Endothelial cell of umbilical vein (primary cell): ENCODE data around the gene SYT17. TPM values are rescaled to one million over a fixed set of nuclear protein-coding genes. Genes with fewer than 3 reads are reported as not detected.

Experiments
- BruUV-seq: library from RNA; stranded (reverse); fragments of 400-500 nt; replicated peaks from 2 replicates; lab custom pipeline; 2021; lab: Mats Ljungman, UMichigan
- CTCF ChIA-PET: fragments of 300-600, 350-600 bp; sonication (Branson Sonifier 250); formaldehyde crosslinking; loops from one replicate; lab custom pipeline; 2021; ENCODE audit warnings: antibody characterized with exemption, inconsistent platforms; lab: Charles Lee
- POLR2A ChIA-PET: fragments of 300-600, 350-600 bp; sonication (Branson Sonifier 250); formaldehyde crosslinking; loops from one replicate; lab custom pipeline; 2021; ENCODE audit warnings: antibody characterized with exemption, inconsistent platforms; lab: Charles Lee
- DNase-seq: peaks from one replicate; pipeline ENCODE4 v3.0.0-alpha.2; 2011; ENCODE audit warnings: low read depth, low spot score
- FAIRE-seq: peaks from 2 replicates; lab custom pipeline; 2011; peaks lifted over from hg19 to GRCh38; lab: Jason Lieb, UNC
- H2AFZ ChIP-seq: 2 replicates; pipeline ENCODE4 v1.6.0; 2012; ENCODE audit warnings: low read depth, low read length, control low read depth, inconsistent platforms
- H3K27ac ChIP-seq: 2 replicates; pipeline ENCODE4 v1.5.1; 2011; ENCODE audit warnings: low read depth, mild to moderate bottlenecking, control low read depth, low read length, moderate library complexity; ENCODE audit not compliant: insufficient read depth
- H3K27me3 ChIP-seq, 2 experiments: 2 replicates each; pipeline versions ENCODE4 v1.6.0 to v1.6.1; 2011; ENCODE audit warnings: low read length in 2 of 2, mixed read lengths in 1 of 2; ENCODE audit not compliant: control insufficient read depth in 2 of 2, insufficient read depth in 2 of 2
- H3K36me3 ChIP-seq, 2 experiments: 2 replicates in 1 of 2; 3 replicates in 1 of 2; pipeline ENCODE4 v1.5.1; 2011; ENCODE audit warnings: low read length in 2 of 2, mild to moderate bottlenecking in 1 of 2, moderate library complexity in 1 of 2; ENCODE audit not compliant: control insufficient read depth in 2 of 2, insufficient read depth in 2 of 2; ENCODE audit errors: extremely low read depth in 1 of 2
- H3K4me1 ChIP-seq: 3 replicates; pipeline ENCODE4 v1.5.1; 2011; ENCODE audit warnings: mild to moderate bottlenecking, low read length; ENCODE audit not compliant: control insufficient read depth, insufficient read depth; ENCODE audit errors: extremely low read depth
- H3K4me2 ChIP-seq: 2 replicates; pipeline ENCODE4 v1.6.1; 2011; ENCODE audit warnings: low read length, control low read depth, mixed read lengths; ENCODE audit not compliant: insufficient read depth
- H3K4me3 ChIP-seq, 3 experiments: fragments of 200-600 bp in 1 of 3; sonication (generic), shearing (Covaris generic) in 1 of 3; replicated peaks in 1 of 3; 2 replicates each; pipeline ENCODE4 v1.5.1; 2011 to 2016; ENCODE audit warnings: control low read depth in 3 of 3, low read length in 3 of 3, mild to moderate bottlenecking in 2 of 3, inconsistent platforms in 1 of 3, low read depth in 1 of 3, moderate library complexity in 1 of 3; ENCODE audit not compliant: insufficient read depth in 1 of 3
- H3K79me2 ChIP-seq: 2 replicates; pipeline ENCODE4 v1.6.0; 2012; ENCODE audit warnings: low read length, inconsistent platforms; ENCODE audit not compliant: control insufficient read depth, insufficient read depth
- H3K9ac ChIP-seq: replicated peaks from 2 replicates; pipeline ENCODE3; 2011; ENCODE audit warnings: low read length, control low read depth; ENCODE audit not compliant: insufficient read depth; ENCODE audit errors: extremely low read depth
- H3K9me1 ChIP-seq: replicated peaks from 3 replicates; pipeline ENCODE4 v1.6.0; 2011; ENCODE audit warnings: mild to moderate bottlenecking, low read length; ENCODE audit not compliant: control insufficient read depth, insufficient read depth; ENCODE audit errors: extremely low read depth
- H3K9me3 ChIP-seq: replicated peaks from 2 replicates; pipeline ENCODE4 v1.5.1; 2012; ENCODE audit warnings: low read length, inconsistent platforms; ENCODE audit not compliant: control insufficient read depth, insufficient read depth
- H4K20me1 ChIP-seq: replicated peaks from 2 replicates; pipeline ENCODE3; 2011; ENCODE audit warnings: mild to moderate bottlenecking, low read length; ENCODE audit not compliant: control insufficient read depth, insufficient read depth; ENCODE audit errors: extremely low read depth
- CTCF ChIP-seq, 2 donors: IDR thresholded peaks; 1 replicate in 1 of 2; 2 replicates in 1 of 2; pipeline ENCODE4 v1.5.1; 2011; ENCODE audit warnings: low read length in 2 of 2, mild to moderate bottlenecking in 2 of 2, moderate library complexity in 2 of 2, control low read depth in 1 of 2, inconsistent platforms in 1 of 2, low read depth in 1 of 2; ENCODE audit not compliant: insufficient read depth in 1 of 2; ENCODE audit errors: extremely low read depth in 1 of 2
- EZH2 ChIP-seq: IDR thresholded peaks from 2 replicates; pipeline ENCODE4 v1.6.1; 2012; ENCODE audit warnings: borderline replicate concordance, low read depth, mild to moderate bottlenecking, moderate library complexity, low read length, inconsistent platforms; ENCODE audit not compliant: severe bottlenecking
- FOS ChIP-seq: IDR thresholded peaks from 2 replicates; pipeline ENCODE4 v1.6.1; 2011; ENCODE audit warnings: mild to moderate bottlenecking, low read length, moderate library complexity, borderline replicate concordance; ENCODE audit not compliant: insufficient read depth
- GATA2 ChIP-seq: IDR thresholded peaks from 2 replicates; pipeline ENCODE4 v1.7.0; 2011; ENCODE audit warnings: low read depth, mild to moderate bottlenecking, moderate library complexity, mixed read lengths, low read length; ENCODE audit not compliant: insufficient read length, insufficient read depth
- MAX ChIP-seq: IDR thresholded peaks from 2 replicates; pipeline ENCODE4 v1.6.1; 2011; ENCODE audit not compliant: insufficient read depth, insufficient read length
- POLR2A ChIP-seq: IDR thresholded peaks from 2 replicates; pipeline ENCODE4 v1.6.1; 2012; ENCODE audit warnings: low read depth, mild to moderate bottlenecking, control low read depth, low read length
- POLR2AphosphoS5 ChIP-seq: IDR thresholded peaks from 2 replicates; pipeline ENCODE4 v1.6.1; 2012; ENCODE audit warnings: low read depth, mild to moderate bottlenecking, control low read depth, low read length, moderate library complexity; ENCODE audit not compliant: insufficient read depth
- dilution Hi-C: fragments of 300-500 bp; cut with MboI; formaldehyde crosslinking; loops from one replicate; pipeline ENCODE4 v1.15.0; 2019; ENCODE audit warnings: low sequenced_read_pairs; ENCODE audit not compliant: extremely low pct_ligation_motif_present
- intact Hi-C: fragments of 100-400 bp; cut with micrococcal nuclease; formaldehyde crosslinking; loops from one replicate; pipeline ENCODE4 v1.10.0; 2022
- polyA plus RNA-seq, 4 experiments: library from polyadenylated mRNA; depleted of rRNA in 3 of 4; stranded (reverse) in 3 of 4; unstranded in 1 of 4; fragments of >200 nt; gene quantifications; 2 replicates each; pipeline versions ENCODE4 v1.2.1 to v1.2.3, GENCODE V29; 2011 to 2012; ENCODE audit warnings: missing spikeins in 1 of 4
- total RNA-seq: library from RNA; stranded (reverse); gene quantifications from 2 replicates; pipeline ENCODE4 v1.2.3, GENCODE V29; 2021

SYT17 gene
- total and polyA plus RNA-seq, 2 donors (not counting 3 experiments of a cell fraction or from before 2014, with no cell fraction given), result 1.9 to 4.2 TPM

DNA sequence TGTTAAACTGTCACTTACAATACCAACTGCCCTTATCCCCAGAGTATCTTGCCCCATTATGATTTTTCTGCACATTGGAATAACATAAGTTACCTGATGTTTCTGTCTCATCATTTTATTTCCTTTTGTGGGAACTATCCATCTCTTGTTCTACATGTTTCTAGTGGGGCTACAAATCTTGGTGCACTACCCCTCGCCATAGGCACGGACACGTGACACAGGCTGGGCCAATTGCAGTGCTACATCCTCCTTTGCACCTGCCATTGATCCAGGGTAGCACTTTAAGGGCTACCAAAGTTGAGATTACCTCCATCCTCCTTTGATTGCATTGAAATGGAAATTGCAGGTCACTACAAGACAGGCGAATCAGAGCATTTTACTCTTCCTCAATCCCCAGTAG is 14.2 kb upstream of the SYT17 start:
- no peak for TF ChIP-seq CTCF (IDR thresholded peaks at IDR 0.05; ENCODE audit: extremely low read depth in 1 of 2, insufficient read depth in 1 of 2, low read depth in 1 of 2, low read length in 2 of 2)
- TF ChIP-seq FOS, result no peak
- TF ChIP-seq MAX, result no peak
- TF ChIP-seq POLR2AphosphoS5, result no peak
- no peak for TF ChIP-seq EZH2
- TF ChIP-seq GATA2, result no peak
- TF ChIP-seq POLR2A, result no peak
- FAIRE-seq (no peak), DNase-seq (no peak)
- H3K9ac ChIP-seq, result no peak overlapping the region
- H3K79me2 ChIP-seq, result no peaks in the 10 kb centered on the region
- intact Hi-C loops, result no loop called here
- H2AFZ ChIP-seq, result no peak overlapping the region
- no peaks in the 10 kb centered on the region for H3K9me3 ChIP-seq
- H3K27me3 ChIP-seq, result peaks cover 4 to 7% of the 10 kb centered on the region in 2 experiments
- no TSS peak for BruUV-seq
- H3K36me3 ChIP-seq, result no peaks in the 10 kb centered on the region
- H3K9me1 ChIP-seq, result no peaks in the 10 kb centered on the region
- dilution Hi-C loops, result no loop called here
- POLR2A ChIA-PET, result no interaction called here
- CTCF ChIA-PET, result no interaction called here
- no peak overlapping the region for H3K27ac ChIP-seq
- H3K4me3 ChIP-seq, result no peak overlapping the region
- H4K20me1 ChIP-seq, result no peaks in the 10 kb centered on the region
- no peak overlapping the region for H3K4me2 ChIP-seq
- H3K4me1 ChIP-seq, result no peaks in the 10 kb centered on the region
